HG03097 (cell line): ENCODE measurements around the gene EIF2S2.

ENCODE experiments used
- ATAC-seq: cut with Tn5 transposase; IDR thresholded peaks from one replicate; pipeline ENCODE4 v1.9.1; 2021; ENCODE audit not compliant: unreplicated experiment, low FRiP score

EIF2S2 gene

GRCh38 chr20:34090645-34091044 lies 21.4 kb downstream of the EIF2S2 start:
- no peak for ATAC-seq

DNA sequence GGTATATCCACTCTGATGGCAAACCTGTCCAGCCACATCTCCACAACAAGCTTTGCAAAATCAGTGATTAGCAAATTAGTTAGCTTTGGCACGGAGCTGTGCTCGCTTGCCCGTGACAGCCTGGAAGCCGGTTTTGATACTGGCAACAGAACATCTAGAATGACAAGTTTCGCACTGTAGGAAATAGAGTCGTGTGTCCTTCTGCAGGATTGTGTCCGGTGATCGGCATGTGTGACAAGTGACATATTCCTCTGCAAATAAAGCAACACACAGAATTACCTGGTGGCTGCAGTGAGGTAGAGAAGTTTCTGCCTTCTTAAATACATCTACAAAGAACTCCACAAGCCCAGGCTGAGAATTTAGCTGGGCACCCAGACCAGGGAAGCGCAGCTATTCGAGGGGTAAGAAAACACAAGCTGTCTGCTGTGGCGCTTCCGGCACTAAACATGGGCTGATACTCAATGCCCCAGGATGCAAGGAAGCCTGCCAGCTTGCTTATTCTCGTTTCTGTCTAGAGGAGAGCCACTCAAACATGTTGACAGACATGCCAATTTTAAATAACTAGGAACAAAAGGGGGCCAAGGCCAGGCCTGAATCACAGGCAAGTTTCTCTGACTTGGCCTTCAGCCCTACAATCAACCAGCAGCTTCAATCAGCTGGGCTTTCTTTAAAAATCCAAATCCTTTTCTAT lies 22.2 kb downstream of the EIF2S2 start:
- no peak for ATAC-seq

- ATAC-seq = no peak
Observed at GRCh38 chr20:34089175-34089479, 22.9 kb downstream of the EIF2S2 start.

DNA sequence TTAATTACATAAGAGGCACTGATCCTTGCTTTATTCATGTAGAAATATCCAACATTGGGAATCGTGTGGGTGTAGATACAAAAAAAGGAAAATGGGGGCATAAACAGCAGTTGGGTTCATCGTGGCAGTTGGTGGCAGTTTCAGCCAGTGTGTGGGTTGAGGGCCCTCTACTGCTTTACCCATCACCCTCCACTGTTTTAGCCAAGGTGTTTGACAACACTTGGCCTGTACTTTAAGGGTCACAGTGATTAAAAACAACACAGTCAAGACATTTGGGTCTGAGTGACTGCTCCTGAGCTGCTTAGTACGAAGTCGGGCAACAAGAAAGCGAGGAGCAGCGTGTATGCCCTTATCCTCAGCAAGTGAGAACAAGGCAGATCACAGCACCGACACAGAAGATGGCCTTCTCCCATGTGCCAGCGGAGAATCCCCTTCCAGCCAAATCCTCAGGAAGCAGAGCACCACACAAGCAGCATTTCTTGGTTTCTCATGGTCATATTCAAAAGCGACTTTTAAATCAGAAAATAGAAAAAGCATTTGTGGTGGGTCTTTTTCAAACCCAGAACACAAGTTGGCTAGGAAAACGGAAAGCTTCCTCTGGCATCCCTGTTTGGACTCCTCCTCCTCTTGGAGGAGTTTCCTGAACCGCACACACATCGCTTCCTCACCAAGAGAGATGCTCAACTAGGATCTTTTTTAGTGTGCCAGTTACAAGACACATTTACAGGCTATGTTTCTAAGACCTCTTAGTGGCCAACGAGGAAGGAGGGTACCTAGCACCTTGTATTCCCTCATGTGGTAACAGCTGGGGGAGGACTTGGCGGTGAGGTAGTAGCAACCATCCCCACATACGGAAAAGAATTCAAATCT lies 23.5 kb downstream of the EIF2S2 start:
- ATAC-seq = no peak

DNA sequence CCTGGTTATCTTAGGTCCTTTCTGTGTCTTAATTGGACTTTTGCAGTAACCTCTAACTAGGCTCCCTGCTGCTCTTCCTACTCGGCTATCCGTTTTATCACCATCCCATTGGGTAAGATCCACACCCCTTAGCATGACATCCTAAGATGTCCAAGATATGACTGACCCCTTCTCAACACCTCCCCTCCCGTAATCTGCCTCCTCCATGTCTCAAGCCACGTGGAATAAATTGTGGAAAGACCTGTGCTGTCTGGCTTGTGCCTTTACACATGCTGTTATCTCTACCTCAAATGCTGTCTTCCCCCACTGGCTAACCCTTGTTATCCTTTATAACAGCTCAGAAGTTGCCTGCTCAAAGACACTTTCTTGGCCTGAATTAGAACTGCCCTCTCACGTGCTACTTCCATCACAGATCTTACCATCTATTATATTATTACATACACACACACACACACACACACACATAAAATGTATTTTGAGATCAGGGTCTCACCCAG lies 26.5 kb downstream of the EIF2S2 start:
- ATAC-seq = no peak

- no peak for ATAC-seq
Observed at GRCh38 chr20:34084227-34084923, 27.7 kb downstream of the EIF2S2 start.

DNA sequence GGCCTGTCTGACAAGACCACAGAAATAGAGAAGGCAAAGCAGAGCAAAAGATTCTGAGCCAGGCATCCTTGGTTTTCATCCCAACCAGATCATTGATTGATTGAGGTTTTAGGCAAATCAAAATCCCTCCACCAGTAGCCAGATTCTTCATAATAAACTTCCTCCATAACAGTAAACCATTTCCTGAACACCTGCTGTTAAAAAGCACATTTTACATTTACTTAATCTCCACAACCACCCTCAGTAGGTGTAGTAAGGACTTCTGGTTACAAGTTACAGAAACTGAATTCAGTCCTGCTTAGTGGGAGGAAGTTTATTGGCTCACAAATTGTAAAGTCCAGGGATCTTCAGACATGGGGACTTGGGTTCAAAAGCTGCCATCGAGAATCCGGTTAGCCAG lies 28.3 kb downstream of the EIF2S2 start:
- no peak for ATAC-seq

DNA sequence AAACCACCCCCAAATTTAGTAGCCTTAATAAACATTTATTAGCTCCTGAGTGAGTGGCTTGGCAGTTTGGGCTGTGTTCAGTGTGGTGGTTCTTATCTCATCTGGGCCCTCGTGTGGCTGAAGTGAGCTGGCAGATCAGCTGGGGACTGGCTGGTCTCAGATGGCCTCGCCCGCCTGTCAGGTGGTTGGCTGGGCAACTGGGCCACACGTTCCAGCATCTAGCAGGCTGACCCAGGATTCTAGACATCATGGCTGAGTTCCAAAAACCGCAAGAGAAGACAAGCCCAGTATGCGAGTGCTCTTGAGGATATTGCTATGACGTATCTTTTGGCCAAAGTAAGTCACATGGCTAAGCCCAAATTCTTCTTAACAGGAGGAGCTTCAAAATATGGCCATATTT lies 28.9 kb downstream of the EIF2S2 start:
- ATAC-seq = no peak

DNA sequence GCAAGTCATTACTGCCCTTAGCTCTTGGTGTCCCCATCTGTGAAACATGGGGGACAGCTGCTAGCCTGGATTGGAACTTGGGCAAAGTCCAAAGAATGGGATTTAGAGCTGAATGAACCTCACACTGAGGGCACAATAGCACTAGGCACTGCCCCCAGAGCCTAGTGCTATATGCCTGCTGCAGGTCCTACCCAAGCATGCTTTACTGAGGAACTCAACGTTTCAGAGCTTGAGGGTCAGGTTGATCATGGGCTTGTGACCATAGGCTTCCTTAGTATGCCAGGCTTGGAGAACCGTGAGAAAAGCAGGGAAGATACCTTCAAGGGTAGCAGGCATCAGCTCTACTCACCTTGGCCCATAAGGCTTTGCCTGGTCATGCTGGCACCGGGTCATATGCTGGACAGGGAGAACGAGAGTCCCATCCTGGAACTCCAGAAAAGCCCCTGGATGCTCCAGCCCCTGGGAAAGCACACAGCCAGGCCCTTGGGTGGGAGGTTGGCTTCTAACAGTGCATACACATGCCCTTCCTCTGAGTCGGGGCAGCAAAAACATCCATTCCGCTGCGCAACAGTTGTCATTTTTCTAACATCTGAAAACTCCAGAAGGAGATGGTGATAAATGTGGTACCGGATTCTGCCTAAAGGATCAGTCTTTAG lies 29.7 kb downstream of the EIF2S2 start:
- no peak for ATAC-seq

- no peak for ATAC-seq
Observed at GRCh38 chr20:34079818-34080217, 32.2 kb downstream of the EIF2S2 start.

- no peak for ATAC-seq
Observed at GRCh38 chr20:34078540-34078939, 33.5 kb downstream of the EIF2S2 start.

DNA sequence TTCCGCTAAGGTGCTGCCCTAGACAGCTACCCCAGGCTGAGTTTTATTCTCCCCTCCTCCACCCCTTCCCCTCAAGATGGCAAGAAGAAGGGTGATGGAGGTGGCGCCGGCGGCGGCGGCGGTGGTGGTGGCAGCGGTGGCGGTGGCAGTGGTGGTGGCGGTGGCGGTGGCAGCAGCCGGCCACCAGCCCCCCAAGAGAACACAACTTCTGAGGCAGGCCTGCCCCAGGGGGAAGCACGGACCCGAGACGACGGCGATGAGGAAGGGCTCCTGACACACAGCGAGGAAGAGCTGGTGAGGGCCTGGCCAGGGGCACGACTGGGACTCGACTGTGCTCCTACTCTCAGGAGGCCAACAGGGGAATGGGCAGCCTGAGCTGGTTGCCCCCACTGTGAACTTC lies 35.1 kb downstream of the EIF2S2 start:
- ATAC-seq = no peak

GRCh38 chr20:34075647-34076046 lies 36.4 kb downstream of the EIF2S2 start:
- ATAC-seq = no peak

- ATAC-seq = no peak
Observed at GRCh38 chr20:34074101-34074760, 37.8 kb downstream of the EIF2S2 start.

GRCh38 chr20:34072778-34073177 lies 39.3 kb downstream of the EIF2S2 start:
- no peak for ATAC-seq

DNA sequence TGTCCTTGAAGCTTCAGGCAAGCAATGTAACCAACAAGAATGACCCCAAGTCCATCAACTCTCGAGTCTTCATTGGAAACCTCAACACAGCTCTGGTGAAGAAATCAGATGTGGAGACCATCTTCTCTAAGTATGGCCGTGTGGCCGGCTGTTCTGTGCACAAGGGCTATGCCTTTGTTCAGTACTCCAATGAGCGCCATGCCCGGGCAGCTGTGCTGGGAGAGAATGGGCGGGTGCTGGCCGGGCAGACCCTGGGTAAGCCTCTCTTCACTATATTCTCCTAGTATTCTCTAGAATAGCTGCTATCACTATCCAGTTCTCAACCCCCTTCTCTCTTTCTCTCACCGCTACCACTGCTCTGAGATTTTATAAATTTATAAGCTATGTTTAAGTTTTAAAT lies 40.0 kb downstream of the EIF2S2 start:
- no peak for ATAC-seq

DNA sequence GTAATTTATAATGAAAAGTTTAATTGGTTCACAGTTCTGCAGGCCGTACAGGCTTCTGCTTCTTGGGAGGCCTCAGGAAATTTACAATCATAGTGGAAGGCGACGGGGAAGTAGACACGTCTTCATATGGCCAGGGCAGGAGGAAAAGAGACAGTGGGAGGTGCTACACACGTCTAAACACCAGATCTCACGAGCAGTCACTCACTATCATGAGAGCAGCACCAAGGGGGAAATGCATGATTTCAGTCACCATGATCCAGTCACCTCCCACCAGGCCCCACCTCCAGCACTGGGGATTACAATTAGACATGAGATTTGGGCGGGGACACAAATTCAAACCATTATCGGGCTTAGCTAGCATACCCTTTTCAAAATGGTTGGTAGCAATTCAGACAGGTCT lies 41.2 kb downstream of the EIF2S2 start:
- ATAC-seq = no peak

DNA sequence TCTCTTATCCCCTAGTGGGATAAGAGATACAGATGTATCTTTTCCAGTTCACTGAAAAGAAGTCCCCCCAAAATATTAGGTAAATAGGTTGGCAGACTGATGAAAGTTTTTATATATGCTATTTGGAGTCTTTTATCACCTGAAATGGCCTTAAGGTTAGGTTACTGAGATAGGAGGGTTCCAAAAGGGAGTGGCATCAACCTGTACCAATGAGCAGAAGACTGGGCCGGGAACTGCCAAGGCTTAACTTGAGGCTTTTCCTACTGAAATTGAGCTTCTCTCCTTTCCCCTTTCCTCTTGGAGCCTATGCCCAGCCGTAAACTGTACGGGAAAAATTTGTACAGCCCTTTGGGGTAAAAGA lies 42.0 kb downstream of the EIF2S2 start:
- no peak for ATAC-seq

GRCh38 chr20:34069341-34070078 lies 42.5 kb downstream of the EIF2S2 start:
- ATAC-seq = no peak

GRCh38 chr20:34068001-34068400 lies 44.0 kb downstream of the EIF2S2 start:
- no peak for ATAC-seq
